Upper lobe of left lung (tissue), 6 donors: ENCODE results near the gene MYF5. TPM values are rescaled to one million over a fixed set of nuclear protein-coding genes. Genes with fewer than 3 reads are reported as not detected.
"Not testable (repeated sequence)": the region's sequence is repeated elsewhere in the genome, so short reads cannot be mapped to it uniquely, and the experiment has no call there.

Source experiments
- ATAC-seq, 2 donors: fragments of 200-7000 bp; cut with Tn5 transposase; one replicate each; pipeline ENCODE4 v1.9.1; 2022; ENCODE audit warnings: mild to moderate bottlenecking in 2 of 2, moderate library complexity in 2 of 2; ENCODE audit not compliant: low FRiP score in 2 of 2
- DNase-seq, 2 donors: peaks; one replicate each; pipeline ENCODE4 v3.0.0-alpha.2; 2019 to 2020
- H3K27ac ChIP-seq, 4 donors: fragments of 200-600 bp; sonication (generic); one replicate each; pipeline ENCODE4 v1.5.1; 2016 to 2019
- H3K27me3 ChIP-seq, 4 donors: fragments of 200-600 bp; sonication (generic); one replicate each; pipeline ENCODE4 v1.5.1; 2017 to 2019
- H3K36me3 ChIP-seq, 4 donors: fragments of 200-600 bp; sonication (generic); one replicate each; pipeline ENCODE4 v1.5.1; 2016 to 2019
- H3K4me1 ChIP-seq, 4 donors: fragments of 200-600 bp; sonication (generic); one replicate each; pipeline ENCODE4 v1.5.1; 2018 to 2019
- H3K4me3 ChIP-seq, 4 donors: fragments of 200-600 bp; sonication (generic); one replicate each; pipeline ENCODE4 v1.5.1; 2017 to 2019; ENCODE audit warnings: mild to moderate bottlenecking in 2 of 4, moderate library complexity in 1 of 4
- H3K9me3 ChIP-seq, 4 donors: fragments of 200-600 bp; sonication (generic); one replicate each; pipeline ENCODE4 v1.5.1; 2018 to 2019
- CTCF ChIP-seq, 6 experiments: fragments of 450-650 bp in 4 of 6; fragments of 200-600 bp in 2 of 6; sonication (generic) in 2 of 6; IDR thresholded peaks; one replicate each; pipeline ENCODE4 v1.5.1; 2016 to 2019; ENCODE audit warnings: antibody characterized with exemption in 6 of 6
- EP300 ChIP-seq, 4 donors: sonication (generic); formaldehyde crosslinking; IDR thresholded peaks; one replicate each; pipeline ENCODE4 v1.5.1; 2017; ENCODE audit warnings: antibody characterized with exemption in 4 of 4, control low read depth in 2 of 4
- POLR2A ChIP-seq, 4 donors: fragments of 450-650 bp; IDR thresholded peaks; one replicate each; pipeline ENCODE4 v1.5.1; 2016 to 2017; ENCODE audit warnings: antibody characterized with exemption in 4 of 4, mild to moderate bottlenecking in 2 of 4
- POLR2AphosphoS5 ChIP-seq, 2 donors: sonication (generic); formaldehyde crosslinking; IDR thresholded peaks; one replicate each; pipeline ENCODE4 v1.5.1; 2017; ENCODE audit warnings: antibody characterized with exemption in 2 of 2
- WGBS, 2 donors: methylation state at CpG; one replicate each; pipeline ENCODE4 v1.1.5; 2017 to 2018; 5-methylcytosine and 5-hydroxymethylcytosine counted together
- total RNA-seq, 6 donors: library from RNA; depleted of rRNA in 4 of 6; stranded (reverse); fragments of >200 nt in 4 of 6; gene quantifications; one replicate each; pipeline versions ENCODE4 v1.1.0 to v1.2.1, GENCODE V29; 2016 to 2021
- donor health status: DM: no; HTN: no; CAD: no; lungs with moderate emphysema.
- donor health status: DM: no; HTN: yes; CAD: no; lungs with severe emphysema.

MYF5 gene
- total RNA-seq, result not detected

GRCh38 chr12:80716696-80717469, at the start of gene MYF5:
Gene MYF5 (plus strand): TSS chr12:80716912. CDS start chr12:80717064, 152 bp downstream.
- ATAC-seq (no peak), DNase-seq (peak in 1 of 2 donors; percentile 67)
- no peak within 1 kb of the TSS for H3K27ac ChIP-seq
- H3K27me3 ChIP-seq, result no peaks in the 10 kb centered on the region
- H3K4me3 ChIP-seq, result no peak within 1 kb of the TSS
- H3K36me3 ChIP-seq, result no peaks in the 10 kb centered on the region
- 50 to 63% methylated on average over 14 to 45 of the region's 45 CpGs for WGBS, 2 donors
- H3K4me1 ChIP-seq, result no peaks in the 10 kb centered on the region
- TF ChIP-seq CTCF (IDR thresholded peaks at IDR 0.05), result no peak
- no peak for TF ChIP-seq POLR2A (IDR thresholded peaks at IDR 0.05)
- TF ChIP-seq POLR2AphosphoS5 (IDR thresholded peaks at IDR 0.05), result no peak
- no peak for TF ChIP-seq EP300 (IDR thresholded peaks at IDR 0.05)
- no peaks in the 10 kb centered on the region for H3K9me3 ChIP-seq

GRCh38 chr12:80670214-80670613, 46.5 kb upstream of the MYF5 start:
- no peak overlapping the region for H3K4me3 ChIP-seq
- no peaks in the 10 kb centered on the region for H3K9me3 ChIP-seq
- H3K27ac ChIP-seq, result no peak overlapping the region
- H3K27me3 ChIP-seq, result no peaks in the 10 kb centered on the region
- WGBS, 2 donors, result 83 to 86% methylated on average over 5 of the region's 5 CpGs
- TF ChIP-seq CTCF (IDR thresholded peaks at IDR 0.05), result no peak
- ATAC-seq (no peak), DNase-seq (no peak)
- no peaks in the 10 kb centered on the region for H3K4me1 ChIP-seq
- H3K36me3 ChIP-seq, result no peaks in the 10 kb centered on the region

GRCh38 chr12:80676042-80676636, 40.6 kb upstream of the MYF5 start:
- not testable (repeated sequence) for H3K27me3 ChIP-seq, H3K36me3 ChIP-seq, H3K27ac ChIP-seq, H3K4me3 ChIP-seq, H3K9me3 ChIP-seq, H3K4me1 ChIP-seq, DNase-seq, ATAC-seq
- WGBS, 2 donors, result 94 to 97% methylated on average over 13 of the region's 13 CpGs

GRCh38 chr12:80676856-80677255, 39.9 kb upstream of the MYF5 start:
- no peaks in the 10 kb centered on the region for H3K4me1 ChIP-seq
- WGBS, 2 donors, result 79 to 81% methylated on average over 1 of the region's 1 CpG
- no peaks in the 10 kb centered on the region for H3K9me3 ChIP-seq
- DNase-seq (no peak), ATAC-seq (no peak)
- no peak overlapping the region for H3K27ac ChIP-seq
- H3K27me3 ChIP-seq, result no peaks in the 10 kb centered on the region
- TF ChIP-seq POLR2A (IDR thresholded peaks at IDR 0.05) (no peak), CTCF (IDR thresholded peaks at IDR 0.05) (no peak), EP300 (IDR thresholded peaks at IDR 0.05) (no peak), POLR2AphosphoS5 (IDR thresholded peaks at IDR 0.05) (no peak)
- H3K4me3 ChIP-seq, result no peak overlapping the region
- no peaks in the 10 kb centered on the region for H3K36me3 ChIP-seq

- TF ChIP-seq POLR2A (IDR thresholded peaks at IDR 0.05), result no peak
- no peak for TF ChIP-seq CTCF (IDR thresholded peaks at IDR 0.05)
- TF ChIP-seq EP300 (IDR thresholded peaks at IDR 0.05), result no peak
- TF ChIP-seq POLR2AphosphoS5 (IDR thresholded peaks at IDR 0.05), result no peak
- 92 to 94% methylated on average over 1 of the region's 1 CpG for WGBS, 2 donors
- no peak for DNase-seq
- Histone ChIP-seq H3K4me3 (no peak overlapping the region), H3K27me3 (no peaks in the 10 kb centered on the region), H3K4me1 (no peaks in the 10 kb centered on the region), H3K36me3 (no peaks in the 10 kb centered on the region), H3K9me3 (no peaks in the 10 kb centered on the region), H3K27ac (no peak overlapping the region)
- ATAC-seq, result no peak
These were observed 38.7 kb upstream of the MYF5 start for GRCh38 chr12:80677994-80678393.
